GM18508 (cell line): ENCODE data around the gene PDE12.

Experiments used
- ATAC-seq: cut with Tn5 transposase; IDR thresholded peaks from one replicate; pipeline ENCODE4 v1.9.1; 2021; ENCODE audit warnings: moderate number of reproducible peaks; ENCODE audit not compliant: insufficient read depth, unreplicated experiment

Gene PDE12, protein sequence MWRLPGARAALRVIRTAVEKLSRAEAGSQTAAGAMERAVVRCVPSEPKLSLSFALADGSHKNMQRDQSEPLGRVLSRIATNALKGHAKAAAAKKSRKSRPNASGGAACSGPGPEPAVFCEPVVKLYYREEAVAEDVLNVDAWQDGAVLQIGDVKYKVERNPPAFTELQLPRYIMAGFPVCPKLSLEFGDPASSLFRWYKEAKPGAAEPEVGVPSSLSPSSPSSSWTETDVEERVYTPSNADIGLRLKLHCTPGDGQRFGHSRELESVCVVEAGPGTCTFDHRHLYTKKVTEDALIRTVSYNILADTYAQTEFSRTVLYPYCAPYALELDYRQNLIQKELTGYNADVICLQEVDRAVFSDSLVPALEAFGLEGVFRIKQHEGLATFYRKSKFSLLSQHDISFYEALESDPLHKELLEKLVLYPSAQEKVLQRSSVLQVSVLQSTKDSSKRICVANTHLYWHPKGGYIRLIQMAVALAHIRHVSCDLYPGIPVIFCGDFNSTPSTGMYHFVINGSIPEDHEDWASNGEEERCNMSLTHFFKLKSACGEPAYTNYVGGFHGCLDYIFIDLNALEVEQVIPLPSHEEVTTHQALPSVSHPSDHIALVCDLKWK

DNA sequence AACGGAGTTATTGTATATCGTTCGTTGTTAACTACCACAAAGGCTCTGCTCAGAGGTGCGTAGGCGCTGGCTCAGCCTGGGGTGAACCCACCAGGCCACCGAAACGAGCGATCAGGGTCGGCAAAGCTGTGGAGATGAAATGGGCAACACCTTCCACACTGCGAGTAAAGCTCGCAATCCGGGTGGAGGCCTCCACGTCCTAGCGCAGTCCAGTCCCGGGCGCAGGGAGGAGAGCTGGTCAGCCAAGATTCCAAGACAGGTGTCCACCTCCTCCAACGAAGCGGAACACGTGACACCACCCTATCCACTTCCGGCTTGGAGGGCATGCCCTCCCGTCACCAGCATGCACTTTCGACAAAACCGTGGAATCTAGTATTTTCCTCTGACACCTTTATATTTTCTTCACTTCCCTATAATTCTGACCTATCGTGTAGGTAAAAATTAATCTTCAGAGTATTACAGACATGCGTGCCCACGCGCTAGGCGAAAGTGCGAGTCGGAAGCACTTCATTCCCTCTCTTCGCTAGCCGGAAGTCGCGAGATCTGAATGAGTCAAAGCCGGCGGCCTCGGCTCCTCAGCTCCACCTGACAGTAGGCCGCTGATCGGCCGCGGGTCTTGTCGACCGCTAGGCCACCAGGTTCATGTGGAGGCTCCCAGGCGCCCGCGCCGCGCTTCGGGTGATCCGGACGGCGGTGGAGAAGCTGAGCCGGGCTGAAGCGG, at the start of gene PDE12:
PDE12 (plus strand) TSS at position 537 of the 721 bp plus-strand sequence; CDS start at position 643, 106 bp downstream.
- ATAC-seq = peak; percentile 61

DNA sequence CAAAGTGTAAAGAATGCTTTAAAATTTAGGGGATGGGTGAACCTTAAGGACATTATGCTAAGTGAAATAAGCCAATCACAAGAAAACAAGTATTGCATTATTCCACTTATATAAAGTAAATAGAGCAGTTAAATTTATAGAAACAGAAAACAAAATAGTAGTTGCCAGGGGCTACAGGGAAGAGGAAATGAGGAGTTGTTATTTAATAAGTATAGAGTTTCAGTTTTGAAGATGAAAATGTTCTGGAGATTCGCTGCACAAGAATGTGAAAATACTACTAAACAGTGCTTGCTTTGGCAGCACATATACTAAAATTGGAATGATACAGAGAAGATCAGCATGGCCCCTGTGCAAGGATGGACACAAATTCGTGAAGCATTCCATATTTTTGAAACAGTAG, 43.9 kb upstream of the PDE12 start:
- ATAC-seq = no peak

DNA sequence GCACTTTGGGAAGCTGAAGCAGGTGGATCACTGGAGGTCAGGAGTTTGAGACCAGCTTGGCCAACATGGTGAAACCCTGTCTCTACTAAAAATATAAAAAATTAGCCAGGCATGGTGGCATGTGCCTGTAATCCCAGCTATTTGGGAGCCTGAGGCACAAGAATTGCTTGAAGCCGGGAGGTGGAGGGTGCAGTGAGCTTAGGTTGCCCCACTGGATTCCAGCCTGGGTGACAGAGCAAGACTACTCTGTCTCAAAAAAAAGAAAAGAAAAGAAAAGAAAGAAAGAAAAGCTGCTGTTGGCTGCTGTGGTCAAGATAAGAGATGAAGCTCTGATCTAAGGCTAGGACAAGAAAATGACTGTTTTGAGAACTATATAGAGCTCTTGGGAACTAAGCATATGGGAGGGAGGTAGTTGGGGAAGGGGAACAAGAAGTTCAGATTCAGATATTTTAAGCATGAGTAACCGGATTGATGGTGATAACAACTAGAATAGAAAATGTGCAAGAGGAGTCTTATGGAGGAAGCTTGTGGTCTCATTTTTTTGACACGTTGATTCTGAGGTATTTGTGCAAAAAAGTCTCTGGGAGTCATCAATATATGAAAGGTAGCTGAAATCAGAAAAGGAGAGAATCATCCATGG, 37.7 kb upstream of the PDE12 start:
- no peak for ATAC-seq

DNA sequence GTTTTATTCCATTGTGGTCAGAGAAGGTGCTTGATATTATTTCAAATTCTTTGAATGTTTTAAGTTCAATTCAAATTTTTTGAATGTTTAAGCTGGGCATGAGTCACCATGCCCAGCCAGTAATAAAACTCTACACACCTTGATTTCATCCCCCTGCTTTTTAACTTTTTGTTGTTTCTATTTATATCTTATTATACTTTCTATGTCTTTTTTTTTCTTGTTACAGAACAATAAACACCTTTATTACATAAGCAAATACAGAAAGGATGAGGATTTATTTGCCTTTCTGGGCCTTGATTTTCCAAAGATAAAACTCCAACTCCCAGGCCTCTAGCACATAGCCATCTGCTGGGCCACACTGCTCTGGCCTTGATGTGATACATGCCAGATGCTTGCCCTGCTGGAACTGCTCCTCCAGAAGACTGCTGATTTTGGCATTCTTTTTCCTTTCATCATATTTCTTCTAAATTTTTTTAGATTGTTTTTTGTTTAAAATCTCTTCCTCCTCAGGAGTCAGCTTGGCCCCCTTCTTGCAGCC, 25.9 kb upstream of the PDE12 start:
- no peak for ATAC-seq

DNA sequence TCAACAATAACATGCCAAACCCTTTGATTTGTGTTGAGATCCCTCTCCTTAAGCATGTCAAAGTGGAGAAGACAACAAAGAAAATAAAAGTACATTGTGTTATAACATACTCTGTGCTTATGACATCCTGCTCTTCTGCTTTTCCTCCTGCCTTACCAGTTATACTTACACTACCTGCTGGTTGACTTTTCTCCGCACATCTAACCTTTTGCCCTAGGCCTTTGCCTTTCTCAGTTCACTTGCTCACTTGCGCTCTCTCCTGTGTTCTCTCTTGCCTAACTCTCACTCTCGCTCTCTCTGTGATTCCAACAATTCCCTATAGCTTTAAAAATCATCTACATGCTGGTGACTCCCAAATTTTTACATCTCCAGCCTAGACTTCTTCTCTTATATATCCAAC, 17.6 kb upstream of the PDE12 start:
- no peak for ATAC-seq

DNA sequence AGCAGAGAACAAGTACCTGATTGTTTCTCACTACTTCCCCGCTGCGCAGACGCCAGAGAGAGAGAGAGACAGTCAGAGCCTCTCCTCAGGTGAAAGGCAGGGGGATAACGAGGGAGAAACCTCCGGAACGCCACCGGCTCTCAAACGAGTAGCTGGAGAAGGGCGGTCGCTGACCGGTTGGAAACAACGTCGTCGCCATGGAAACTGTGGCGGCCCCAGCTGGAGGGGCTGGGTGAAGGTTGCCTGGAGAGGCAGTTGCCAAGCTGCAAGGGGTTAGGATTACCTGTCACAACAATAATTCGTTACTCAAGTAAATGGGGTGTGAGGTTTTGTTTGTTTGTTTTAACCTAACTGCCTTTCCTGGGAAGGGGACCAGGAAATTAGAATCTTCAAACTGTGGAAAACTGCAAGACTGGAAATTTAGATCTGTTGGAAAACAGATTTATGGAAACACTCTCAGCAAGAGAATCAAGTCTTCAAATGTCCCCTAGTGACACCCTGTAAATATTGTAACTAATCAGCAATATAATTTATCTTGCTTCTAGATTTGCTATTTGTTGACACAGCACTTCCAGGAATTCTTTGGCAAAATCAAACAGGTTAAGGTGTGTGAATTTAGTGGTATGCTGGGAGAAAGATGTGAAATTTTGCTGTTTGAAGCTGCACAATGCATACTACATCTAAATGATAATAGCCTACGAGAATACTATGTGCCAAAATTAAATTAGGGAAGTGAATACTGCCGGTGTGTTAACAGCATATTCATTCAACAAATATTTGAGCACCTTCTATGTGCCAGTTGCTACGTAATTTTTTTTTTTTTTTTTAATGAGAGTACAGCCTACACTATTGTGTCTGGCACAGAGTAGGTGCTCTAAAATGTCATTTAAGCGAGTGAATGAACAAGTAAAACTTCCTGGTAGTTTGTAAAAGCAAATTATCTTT, 11.6 kb upstream of the PDE12 start, which contains the start of gene DNAH12:
DNAH12 (minus strand) TSS at position 164 of the 945 bp plus-strand sequence. CDS start 1,474 bp downstream, outside the sequence.
- no peak for ATAC-seq

DNA sequence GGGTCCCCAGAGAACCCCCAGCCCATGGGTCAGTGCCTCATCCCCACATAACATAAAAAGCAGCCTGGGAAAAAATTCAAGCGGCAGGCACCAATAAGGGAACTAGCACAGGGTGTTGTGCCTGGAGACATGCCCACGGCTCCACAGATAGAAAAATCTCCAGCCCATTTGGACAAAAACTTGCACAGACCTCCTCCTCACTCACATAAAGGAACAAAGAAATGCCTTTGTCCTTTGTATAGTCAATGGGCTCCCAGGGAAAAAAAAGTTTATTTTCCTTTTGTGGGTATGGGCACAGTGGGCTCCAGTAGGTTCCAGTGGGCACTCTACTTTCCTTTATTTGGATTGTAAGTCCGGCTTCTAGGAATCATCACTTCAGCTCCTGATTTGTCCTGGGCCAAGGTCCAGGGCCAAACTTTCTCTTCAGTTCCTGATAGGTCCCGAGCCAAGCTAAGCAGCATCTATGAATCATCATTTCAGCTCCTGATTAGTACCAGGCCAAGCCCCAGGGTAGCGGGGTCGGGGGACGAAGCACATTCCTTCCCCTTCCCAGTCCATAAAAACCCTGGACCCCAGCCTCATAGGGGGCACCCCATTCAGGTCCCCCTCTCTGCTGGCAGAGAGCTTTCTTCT, 10.3 kb upstream of the PDE12 start:
- ATAC-seq = no peak

DNA sequence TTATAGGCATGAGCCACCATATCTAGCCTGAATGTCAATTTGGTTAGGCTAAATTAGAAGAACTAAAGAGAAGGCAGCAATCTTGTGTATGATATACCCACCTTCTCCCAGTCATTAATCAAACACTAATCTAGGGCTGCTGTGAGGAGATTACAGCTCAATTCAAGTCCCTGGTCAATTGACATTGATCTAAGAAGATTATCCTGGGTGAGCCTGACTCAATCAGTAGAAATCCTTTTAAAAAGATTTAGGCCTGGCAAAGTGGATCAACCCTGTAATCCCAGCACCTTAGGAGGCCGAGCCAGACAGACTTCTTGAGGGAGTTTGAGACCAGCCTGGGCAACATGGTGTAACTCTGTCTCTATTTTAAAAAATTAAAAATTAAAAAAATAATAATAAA, 9.5 kb upstream of the PDE12 start:
- ATAC-seq = no peak

DNA sequence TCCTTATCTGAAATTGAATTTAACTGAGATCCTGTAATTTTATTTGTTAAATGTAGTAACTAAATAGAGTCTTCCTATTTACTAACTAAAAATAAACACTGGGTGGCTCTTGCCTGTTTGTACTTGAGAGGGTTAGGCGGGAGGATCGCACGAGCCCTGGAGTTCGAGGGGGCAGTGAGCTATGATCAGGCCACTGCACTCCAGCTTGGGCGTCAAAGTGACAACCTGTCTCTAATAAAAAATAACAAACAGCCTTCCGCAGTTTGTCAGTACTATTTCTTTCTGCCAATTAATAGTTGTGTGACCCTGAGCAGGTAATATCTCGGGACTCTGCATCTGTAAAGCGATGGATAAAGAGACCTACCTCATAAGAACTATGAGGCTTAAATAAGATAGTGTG, 768 bp upstream of the PDE12 start:
- no peak for ATAC-seq

DNA sequence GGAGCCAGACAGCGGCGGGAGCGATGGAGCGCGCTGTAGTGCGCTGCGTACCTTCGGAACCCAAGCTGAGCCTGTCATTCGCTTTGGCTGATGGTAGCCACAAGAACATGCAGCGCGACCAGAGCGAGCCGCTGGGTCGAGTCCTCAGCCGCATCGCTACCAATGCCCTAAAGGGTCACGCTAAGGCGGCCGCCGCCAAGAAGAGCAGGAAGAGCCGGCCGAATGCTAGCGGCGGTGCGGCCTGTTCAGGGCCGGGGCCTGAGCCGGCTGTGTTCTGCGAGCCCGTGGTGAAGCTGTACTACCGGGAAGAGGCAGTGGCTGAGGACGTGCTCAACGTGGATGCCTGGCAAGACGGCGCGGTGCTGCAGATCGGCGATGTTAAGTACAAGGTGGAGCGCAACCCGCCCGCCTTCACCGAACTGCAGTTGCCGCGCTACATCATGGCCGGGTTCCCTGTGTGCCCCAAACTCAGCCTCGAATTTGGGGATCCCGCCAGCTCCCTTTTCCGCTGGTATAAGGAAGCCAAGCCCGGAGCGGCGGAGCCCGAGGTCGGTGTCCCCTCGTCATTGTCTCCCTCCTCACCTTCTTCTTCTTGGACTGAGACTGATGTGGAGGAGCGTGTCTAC, 498 bp downstream of the PDE12 start:
- ATAC-seq = peak; percentile 22

DNA sequence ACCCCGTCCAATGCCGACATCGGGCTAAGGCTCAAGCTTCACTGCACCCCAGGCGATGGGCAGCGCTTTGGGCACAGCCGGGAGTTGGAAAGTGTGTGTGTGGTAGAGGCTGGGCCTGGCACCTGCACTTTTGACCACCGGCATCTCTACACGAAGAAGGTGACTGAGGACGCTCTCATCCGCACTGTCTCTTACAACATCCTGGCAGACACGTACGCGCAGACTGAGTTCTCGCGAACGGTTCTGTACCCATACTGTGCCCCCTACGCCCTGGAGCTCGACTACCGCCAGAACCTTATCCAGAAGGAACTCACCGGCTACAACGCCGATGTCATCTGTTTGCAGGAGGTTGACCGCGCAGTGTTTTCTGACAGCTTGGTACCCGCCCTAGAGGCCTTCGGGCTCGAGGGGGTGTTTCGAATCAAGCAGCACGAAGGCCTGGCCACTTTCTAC, 1.0 kb downstream of the PDE12 start:
- ATAC-seq = no peak

DNA sequence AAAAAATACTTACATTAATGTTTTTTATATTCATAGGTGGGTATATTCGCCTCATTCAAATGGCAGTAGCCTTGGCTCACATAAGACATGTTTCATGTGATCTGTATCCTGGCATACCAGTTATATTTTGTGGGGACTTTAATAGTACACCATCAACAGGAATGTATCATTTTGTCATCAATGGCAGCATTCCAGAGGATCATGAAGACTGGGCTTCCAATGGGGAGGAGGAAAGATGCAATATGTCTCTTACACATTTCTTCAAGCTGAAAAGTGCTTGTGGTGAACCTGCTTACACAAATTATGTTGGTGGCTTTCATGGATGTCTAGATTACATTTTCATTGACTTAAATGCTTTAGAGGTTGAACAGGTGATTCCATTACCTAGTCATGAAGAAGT, 3.5 kb downstream of the PDE12 start:
- ATAC-seq = no peak

DNA sequence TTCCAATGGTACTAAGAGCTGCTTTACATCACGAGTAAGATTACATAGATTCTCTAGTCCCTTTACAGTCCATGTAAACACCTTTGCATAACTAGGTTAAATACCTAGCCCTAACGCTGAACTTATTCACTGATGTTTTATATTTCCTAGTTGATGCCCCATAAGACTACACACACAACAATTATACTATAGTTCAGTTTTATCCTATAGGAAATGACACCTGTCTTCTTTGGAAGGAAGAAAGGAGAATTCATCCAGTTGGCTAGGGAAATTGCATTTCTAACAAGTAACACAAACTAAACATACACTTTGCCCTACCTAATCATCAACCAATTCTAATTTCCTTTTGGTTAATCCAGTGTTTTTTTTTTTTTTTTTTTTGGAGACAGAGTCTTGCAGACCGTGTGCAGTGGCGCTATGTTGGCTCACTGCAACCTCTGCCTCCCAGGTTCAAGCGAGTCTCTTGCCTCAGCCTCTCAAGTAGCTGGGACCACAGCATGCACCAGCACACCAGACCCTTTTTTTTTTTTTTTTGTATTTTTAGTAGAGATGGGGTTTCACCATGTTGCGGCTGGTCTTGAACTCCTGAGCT, 13.9 kb downstream of the PDE12 start:
- no peak for ATAC-seq

DNA sequence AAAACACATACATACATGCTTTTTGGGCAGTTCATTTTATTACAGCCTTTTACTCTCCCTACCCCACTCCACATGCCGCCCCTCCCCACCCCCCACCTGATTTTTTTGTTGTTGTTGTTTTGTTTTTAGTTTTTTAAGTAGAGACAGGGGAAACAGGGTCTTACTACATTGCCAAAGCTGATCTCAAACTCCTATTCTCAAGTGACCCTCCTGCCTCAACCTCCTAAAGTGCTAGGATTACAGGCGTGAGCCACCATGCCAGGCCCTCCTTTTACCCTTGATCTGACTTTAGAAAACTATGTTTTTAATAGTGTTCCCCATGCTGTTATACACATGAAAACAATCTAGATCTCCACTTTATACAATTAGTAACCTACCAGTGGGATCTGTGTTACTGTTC, 14.8 kb downstream of the PDE12 start:
- ATAC-seq = no peak

DNA sequence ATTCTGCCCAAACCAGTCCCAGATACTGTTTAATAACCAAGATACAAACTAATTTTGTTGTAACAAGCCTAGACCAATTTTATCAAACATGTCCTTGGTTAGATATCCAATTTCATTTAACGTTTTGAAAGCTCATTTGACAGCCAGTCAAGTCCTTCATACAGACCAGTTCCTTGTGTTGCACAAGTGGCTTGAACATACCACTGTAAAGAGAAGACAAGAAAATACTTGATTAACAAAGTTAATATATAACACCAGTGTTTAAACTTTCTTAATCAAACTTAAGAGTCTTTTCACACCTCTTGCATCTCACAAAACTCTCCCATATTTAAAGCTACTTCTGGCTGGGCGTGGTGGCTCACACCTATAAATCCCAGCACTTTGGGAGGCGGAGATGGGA, 16.0 kb downstream of the PDE12 start:
- no peak for ATAC-seq

DNA sequence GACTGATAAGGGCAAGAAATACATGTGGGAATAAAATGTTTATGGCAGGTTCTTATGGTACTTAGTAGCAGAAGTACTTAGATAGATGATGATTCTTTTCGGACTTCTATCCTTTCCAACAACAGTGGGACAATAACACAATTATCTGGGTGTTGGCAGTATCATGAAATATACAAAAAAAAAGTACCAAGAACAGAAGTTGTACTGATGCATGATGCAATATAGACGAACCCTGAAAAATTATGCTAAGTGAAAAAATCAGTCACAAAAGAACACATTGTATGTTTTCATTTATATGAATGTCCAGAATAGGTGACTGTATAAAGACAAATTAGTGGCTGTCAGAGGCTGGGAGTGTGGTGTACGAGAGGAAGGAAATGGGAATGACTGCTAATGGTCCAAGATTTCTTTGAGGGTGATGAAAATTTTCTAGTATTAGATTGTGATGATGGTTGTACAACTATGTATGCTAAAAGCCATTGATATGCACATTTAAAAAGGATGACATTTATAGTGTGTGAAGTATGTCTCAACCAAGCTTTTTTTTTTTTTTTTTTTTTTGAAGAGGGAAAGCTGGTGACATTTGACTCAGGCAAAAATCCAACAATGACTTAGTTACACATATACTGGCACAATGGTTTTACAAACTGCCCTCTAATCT, 20.0 kb downstream of the PDE12 start:
- no peak for ATAC-seq

DNA sequence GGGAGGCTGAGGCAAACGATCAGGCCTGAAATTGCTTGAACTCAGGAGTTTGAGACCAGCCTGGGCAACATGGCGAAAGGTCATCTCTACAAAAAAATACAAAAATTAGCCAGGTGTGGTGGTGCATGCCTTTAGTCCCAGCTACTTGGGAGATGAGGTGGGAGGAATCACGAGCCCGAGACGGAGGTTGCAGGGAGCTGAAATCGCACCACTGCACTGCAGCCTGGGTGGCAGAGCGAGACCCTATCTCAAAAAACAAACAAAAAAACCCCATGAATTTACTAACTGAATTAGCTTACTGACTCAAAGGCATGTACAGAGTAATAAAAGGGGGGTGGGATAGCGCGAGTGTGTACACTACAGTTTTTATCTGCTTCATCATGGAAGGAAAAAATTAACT, 21.7 kb downstream of the PDE12 start:
- no peak for ATAC-seq
